Epithelial cell of esophagus (primary cell): Measurements from ENCODE around the gene ZNF419.

Experiments used
- DNase-seq: peaks from one replicate; pipeline ENCODE4 v3.0.0; 2010; ENCODE audit warnings: low read depth
- H3K4me3 ChIP-seq: 2 replicates; pipeline ENCODE4 v1.5.1; 2011; ENCODE audit warnings: mild to moderate bottlenecking, low read length, control low read depth
- TF ChIP-seq, protein P1 (sequence below): IDR thresholded peaks from 2 replicates; pipeline ENCODE4 v1.5.1; 2011; ENCODE audit warnings: low read depth, mild to moderate bottlenecking, low read length, control low read depth, inconsistent platforms; ENCODE audit not compliant: insufficient read depth; ENCODE audit errors: missing control alignments

The ZNF419 gene

DNA sequence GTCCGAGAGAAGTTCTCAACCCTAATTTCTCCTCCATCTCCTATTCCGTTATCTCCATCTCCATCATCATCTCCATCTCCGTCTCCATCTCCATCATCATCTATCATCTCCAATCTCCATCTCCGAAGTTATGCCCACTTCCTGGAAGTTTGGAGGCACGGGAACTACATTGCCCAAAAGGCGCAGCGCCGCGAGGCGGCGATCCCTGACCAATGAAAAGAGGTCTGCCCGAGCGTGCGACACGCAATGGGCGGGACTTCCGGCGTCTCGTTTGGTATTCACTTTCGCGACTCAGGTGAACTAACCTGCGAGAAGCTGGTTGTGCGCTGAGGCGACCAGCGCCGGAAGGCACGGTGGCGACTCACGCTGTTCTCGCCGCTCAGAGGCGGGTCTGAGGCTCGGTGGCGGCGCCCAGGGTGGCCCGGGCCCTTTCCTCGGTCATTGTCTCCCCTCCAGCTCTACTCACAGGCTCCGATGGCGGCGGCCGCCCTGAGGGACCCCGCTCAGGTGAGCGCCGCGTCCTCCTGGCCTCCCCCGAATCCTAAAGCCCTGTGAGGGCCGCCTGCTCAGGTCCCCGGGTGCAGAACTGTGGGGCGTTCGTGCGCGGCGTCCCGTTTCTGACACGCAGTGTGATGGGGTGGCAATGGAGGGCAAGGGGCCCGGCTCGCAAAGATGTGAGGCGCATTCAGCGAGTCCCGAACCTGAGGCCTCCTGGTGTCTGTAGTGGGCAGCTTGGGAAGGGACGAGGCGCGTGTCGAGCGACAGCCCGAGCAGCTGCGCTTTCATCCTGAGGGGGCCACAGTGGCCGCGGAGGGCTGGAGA is at the start of gene ZNF419:
Gene ZNF419 (plus strand): TSS at position 274 of the 822 bp plus-strand sequence. CDS start 201 bp downstream, at position 475.
- H3K4me3 ChIP-seq, result peak within 1 kb of the TSS; percentile 69
- peak; percentile 97 for DNase-seq

GRCh38 chr19:57437931-57438330 is 49.6 kb upstream of the ZNF419 start:
- DNase-seq, result peak; percentile 14
- no peak overlapping the region for H3K4me3 ChIP-seq
- TF ChIP-seq, protein P1, sequence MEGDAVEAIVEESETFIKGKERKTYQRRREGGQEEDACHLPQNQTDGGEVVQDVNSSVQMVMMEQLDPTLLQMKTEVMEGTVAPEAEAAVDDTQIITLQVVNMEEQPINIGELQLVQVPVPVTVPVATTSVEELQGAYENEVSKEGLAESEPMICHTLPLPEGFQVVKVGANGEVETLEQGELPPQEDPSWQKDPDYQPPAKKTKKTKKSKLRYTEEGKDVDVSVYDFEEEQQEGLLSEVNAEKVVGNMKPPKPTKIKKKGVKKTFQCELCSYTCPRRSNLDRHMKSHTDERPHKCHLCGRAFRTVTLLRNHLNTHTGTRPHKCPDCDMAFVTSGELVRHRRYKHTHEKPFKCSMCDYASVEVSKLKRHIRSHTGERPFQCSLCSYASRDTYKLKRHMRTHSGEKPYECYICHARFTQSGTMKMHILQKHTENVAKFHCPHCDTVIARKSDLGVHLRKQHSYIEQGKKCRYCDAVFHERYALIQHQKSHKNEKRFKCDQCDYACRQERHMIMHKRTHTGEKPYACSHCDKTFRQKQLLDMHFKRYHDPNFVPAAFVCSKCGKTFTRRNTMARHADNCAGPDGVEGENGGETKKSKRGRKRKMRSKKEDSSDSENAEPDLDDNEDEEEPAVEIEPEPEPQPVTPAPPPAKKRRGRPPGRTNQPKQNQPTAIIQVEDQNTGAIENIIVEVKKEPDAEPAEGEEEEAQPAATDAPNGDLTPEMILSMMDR, result no peak

DNA sequence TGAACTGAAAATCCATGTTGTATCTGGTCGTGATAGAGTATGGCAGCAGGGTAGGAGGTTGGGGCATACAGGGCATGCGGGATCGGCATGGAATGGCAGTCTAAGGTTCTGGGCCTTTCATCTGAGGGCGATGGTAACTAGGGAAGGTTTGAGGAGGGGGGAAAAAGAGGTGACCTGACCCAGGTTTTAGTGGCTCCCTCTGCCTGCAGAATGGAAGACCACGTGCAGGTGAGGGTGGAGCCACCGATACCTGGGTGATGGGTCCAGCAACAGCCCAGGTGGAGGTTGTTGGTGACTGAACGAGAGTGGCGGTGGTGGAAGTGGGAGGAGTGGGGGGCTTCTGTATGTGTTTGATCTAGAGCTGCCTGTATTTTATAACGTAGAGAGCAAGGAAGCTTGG is 48.6 kb upstream of the ZNF419 start:
- H3K4me3 ChIP-seq, result no peak overlapping the region
- DNase-seq, result no peak
- TF ChIP-seq, protein P1, result no peak

DNA sequence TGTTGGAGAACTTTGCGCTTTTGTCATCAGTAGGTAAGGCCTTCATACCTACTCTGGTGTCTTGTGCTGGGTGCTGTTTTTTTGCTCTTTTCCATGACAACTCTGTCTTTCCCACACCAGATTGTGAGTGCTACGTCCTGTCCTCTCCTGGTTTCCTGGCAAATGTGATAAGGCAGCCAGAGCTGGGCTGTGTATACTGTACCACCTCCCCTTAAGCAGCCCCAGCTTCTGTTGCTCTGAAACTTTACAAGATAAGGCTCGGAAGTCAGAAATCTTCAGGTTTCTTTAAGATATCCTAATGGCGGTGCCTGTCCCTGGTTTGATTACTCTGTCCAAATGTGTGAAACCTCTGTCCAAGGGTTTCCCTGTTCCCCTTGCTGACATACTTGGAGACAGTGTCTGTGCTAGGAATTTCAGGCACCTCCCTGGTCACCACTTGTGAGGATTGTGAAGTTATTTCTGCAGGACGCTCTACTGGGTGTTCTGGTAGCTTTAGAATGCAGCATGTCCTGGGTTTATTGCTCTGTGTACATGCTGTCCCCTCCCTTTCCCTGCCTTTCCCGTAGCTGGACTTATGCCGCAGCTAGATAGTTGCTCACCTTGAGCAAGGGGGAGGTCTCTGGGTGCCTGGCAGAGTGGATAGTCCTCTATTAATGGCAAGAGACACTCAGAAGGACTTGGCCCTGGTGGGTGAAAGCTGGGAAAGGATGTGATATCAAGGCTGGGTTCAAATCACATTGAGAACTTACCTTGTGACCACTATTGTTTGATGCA is 45.4 kb upstream of the ZNF419 start:
- TF ChIP-seq, protein P1, result no peak
- no peak for DNase-seq
- no peak overlapping the region for H3K4me3 ChIP-seq

DNA sequence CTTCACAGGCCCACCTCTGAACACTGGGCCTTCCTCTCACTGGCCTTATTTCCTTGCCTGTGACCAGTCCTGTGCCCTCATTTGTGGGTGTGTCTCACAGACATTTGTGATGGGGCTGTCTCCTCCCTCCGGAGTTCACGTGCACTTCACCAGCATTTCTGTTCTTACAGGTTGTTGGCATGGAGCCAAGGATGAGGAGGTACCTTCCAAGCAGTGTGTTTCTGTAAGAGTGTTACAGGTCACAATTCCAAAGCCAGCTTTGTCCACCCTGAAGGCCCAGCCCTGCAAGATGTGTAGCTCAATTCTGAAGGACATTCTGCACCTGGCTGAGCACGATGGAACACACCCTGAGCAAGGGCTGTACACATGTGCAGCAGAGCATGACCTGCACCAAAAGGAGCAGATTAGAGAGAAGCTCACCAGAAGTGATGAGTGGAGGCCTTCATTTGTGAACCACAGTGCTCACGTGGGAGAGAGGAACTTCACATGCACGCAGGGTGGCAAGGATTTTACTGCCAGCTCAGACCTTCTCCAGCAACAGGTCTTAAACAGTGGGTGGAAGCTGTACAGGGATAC is 44.3 kb upstream of the ZNF419 start:
- no peak overlapping the region for H3K4me3 ChIP-seq
- TF ChIP-seq, protein P1, result no peak
- DNase-seq, result no peak

DNA sequence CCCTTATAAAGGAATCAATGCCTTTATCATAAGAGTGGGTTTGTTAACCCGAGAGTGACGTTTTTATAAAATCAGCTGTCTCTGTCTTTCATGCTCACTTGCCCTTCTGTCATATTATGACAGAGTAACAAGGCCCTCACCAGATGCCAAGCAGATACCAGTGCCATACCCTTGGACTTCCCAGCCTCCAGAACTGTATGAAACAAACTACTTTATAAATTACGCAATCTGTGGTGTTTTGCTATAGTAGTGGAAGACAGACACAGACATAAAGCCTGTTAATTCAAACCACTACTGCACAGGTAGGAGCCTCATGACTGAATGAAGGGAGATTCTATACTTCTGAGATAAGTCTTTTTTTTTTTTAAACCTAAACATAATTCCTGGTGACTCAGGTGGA is 35.2 kb upstream of the ZNF419 start:
- no peak overlapping the region for H3K4me3 ChIP-seq
- no peak for DNase-seq
- TF ChIP-seq, protein P1, result no peak

DNA sequence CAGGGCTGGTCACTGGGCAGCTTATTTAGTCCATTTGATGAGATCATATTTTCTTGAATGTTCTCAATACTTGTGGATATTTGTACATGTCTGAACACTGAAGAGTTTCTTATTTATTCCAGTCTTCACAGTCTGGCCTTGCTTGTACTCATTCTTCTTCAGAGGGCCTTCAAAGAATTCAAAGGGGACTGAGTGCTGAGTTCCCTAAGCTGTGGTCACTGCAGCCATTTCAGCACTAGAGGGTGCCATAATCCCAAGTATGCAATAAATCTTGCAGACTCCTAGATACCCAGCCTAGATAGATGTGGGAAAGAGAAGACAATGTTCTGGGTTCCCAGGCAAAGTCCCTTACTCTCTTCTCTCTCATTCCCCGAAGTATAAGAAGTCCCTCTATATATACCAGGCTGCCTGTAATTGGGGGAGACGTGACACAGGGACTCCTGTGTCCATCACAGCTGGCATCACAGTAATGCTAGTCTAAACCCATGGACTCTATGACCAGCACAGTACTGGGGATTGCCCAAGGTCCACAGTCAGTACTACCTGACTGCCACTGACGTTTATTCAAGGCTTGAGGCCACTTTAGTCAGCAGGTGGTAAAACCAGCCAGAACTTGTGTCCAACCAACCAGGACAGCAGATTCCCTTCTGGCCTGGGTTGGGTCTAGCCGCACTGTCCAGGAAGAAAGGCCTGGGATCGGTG is 21.7 kb upstream of the ZNF419 start:
- peak; percentile 40 for DNase-seq
- TF ChIP-seq, protein P1, result peak; percentile 27
- H3K4me3 ChIP-seq, result no peak overlapping the region
